WTC11 (cell line): Measurements from ENCODE around the gene PRM3. TPM values are rescaled to one million over a fixed set of nuclear protein-coding genes. Genes with fewer than 3 reads are reported as not detected.
A peak's percentile ranks its signal among the peaks of the same experiment; 100 is the strongest.

Experiments
- ATAC-seq: fragments of 200-7000 bp; cut with Tn5 transposase; 2 replicates; pipeline ENCODE4 v1.10.0; 2021; ENCODE audit warnings: mild to moderate bottlenecking, moderate library complexity
- CTCF ChIA-PET: fragments of 300-600 bp; sonication (Branson Sonifier 250); formaldehyde crosslinking; loops from one replicate; lab custom pipeline; 2021; ENCODE audit warnings: antibody characterized with exemption; lab: Charles Lee
- POLR2A ChIA-PET: fragments of 350-600 bp; sonication (Branson Sonifier 250); formaldehyde crosslinking; loops from one replicate; lab custom pipeline; 2021; ENCODE audit warnings: antibody characterized with exemption; lab: Charles Lee
- DNase-seq: peaks from one replicate; pipeline ENCODE4 v3.0.0; 2021; ENCODE audit warnings: low spot score
- H3K27ac Mint-ChIP-seq: 2 replicates; pipeline ENCODE4 v1.8.0; 2021; ENCODE audit warnings: mixed read lengths
- H3K27me3 Mint-ChIP-seq: 2 replicates; pipeline ENCODE4 v1.8.0; 2021; ENCODE audit warnings: low read depth, mild to moderate bottlenecking, moderate library complexity, mixed read lengths
- H3K36me3 Mint-ChIP-seq: 2 replicates; pipeline ENCODE4 v1.8.0; 2021; ENCODE audit warnings: mixed read lengths
- H3K4me1 Mint-ChIP-seq: 2 replicates; pipeline ENCODE4 v1.8.0; 2022; ENCODE audit warnings: mixed read lengths
- H3K4me3 Mint-ChIP-seq: 2 replicates; pipeline ENCODE4 v1.8.0; 2021; ENCODE audit warnings: mild to moderate bottlenecking, moderate library complexity, mixed read lengths
- H3K9me3 Mint-ChIP-seq: 2 replicates; pipeline ENCODE4 v1.8.0; 2021; ENCODE audit warnings: mixed read lengths
- AFF4 ChIP-seq: sonication (generic); formaldehyde crosslinking; IDR thresholded peaks from 2 replicates; pipeline ENCODE4 v1.8.1; 2023; ENCODE audit warnings: mild to moderate bottlenecking, missing genetic modification reagents, borderline replicate concordance
- AR ChIP-seq: fragments of 250-450 bp; sonication (Bioruptor Pico); IDR thresholded peaks from 2 replicates; pipeline ENCODE4 v1.9.0; 2021; ENCODE audit warnings: mild to moderate bottlenecking
- E2F5 ChIP-seq: sonication (generic); formaldehyde crosslinking; IDR thresholded peaks from 2 replicates; pipeline ENCODE4 v1.8.1; 2022; ENCODE audit warnings: mild to moderate bottlenecking, moderate library complexity, missing genetic modification reagents
- ELF4 ChIP-seq: sonication (generic); formaldehyde crosslinking; IDR thresholded peaks from 2 replicates; pipeline ENCODE4 v1.8.1; 2022; ENCODE audit warnings: low read depth, mild to moderate bottlenecking, moderate library complexity, missing genetic modification reagents
- FOXJ3 ChIP-seq: sonication (generic); formaldehyde crosslinking; IDR thresholded peaks from 2 replicates; pipeline ENCODE4 v1.9.0; 2021; ENCODE audit warnings: missing genetic modification reagents, mild to moderate bottlenecking, borderline replicate concordance
- FOXP4 ChIP-seq: sonication (generic); formaldehyde crosslinking; IDR thresholded peaks from 2 replicates; pipeline ENCODE4 v1.8.0; 2022; ENCODE audit warnings: mild to moderate bottlenecking, missing genetic modification reagents
- GTF2I ChIP-seq: fragments of 250-450 bp; sonication (Bioruptor Pico); conservative IDR thresholded peaks from 2 replicates; pipeline ENCODE4 v1.4.0; 2021; ENCODE audit warnings: mild to moderate bottlenecking
- MAX ChIP-seq: sonication (generic); formaldehyde crosslinking; IDR thresholded peaks from 2 replicates; pipeline ENCODE4 v1.8.0; 2022; ENCODE audit warnings: mild to moderate bottlenecking, missing genetic modification reagents
- MYBL2 ChIP-seq: sonication (generic); formaldehyde crosslinking; IDR thresholded peaks from 2 replicates; pipeline ENCODE4 v1.8.1; 2023; ENCODE audit warnings: mild to moderate bottlenecking, moderate library complexity, missing genetic modification reagents
- NR2C2 ChIP-seq: sonication (generic); formaldehyde crosslinking; IDR thresholded peaks from 2 replicates; pipeline ENCODE4 v1.8.0; 2022; ENCODE audit warnings: mild to moderate bottlenecking, missing genetic modification reagents
- PREB ChIP-seq: sonication (generic); formaldehyde crosslinking; IDR thresholded peaks from 2 replicates; pipeline ENCODE4 v1.8.1; 2022; ENCODE audit warnings: mild to moderate bottlenecking, missing genetic modification reagents, moderate library complexity, borderline replicate concordance
- STAT6 ChIP-seq: sonication (generic); formaldehyde crosslinking; conservative IDR thresholded peaks from 2 replicates; pipeline ENCODE4 v1.8.1; 2023; ENCODE audit warnings: mild to moderate bottlenecking, low read depth, missing genetic modification reagents, moderate library complexity
- ZNF281 ChIP-seq: sonication (generic); formaldehyde crosslinking; IDR thresholded peaks from 2 replicates; pipeline ENCODE4 v1.8.0; 2023; ENCODE audit warnings: mild to moderate bottlenecking, missing genetic modification reagents
- ZNF512 ChIP-seq: sonication (generic); formaldehyde crosslinking; IDR thresholded peaks from 2 replicates; pipeline ENCODE4 v1.8.1; 2022; ENCODE audit warnings: missing genetic modification reagents, borderline replicate concordance
- total RNA-seq: library from RNA; stranded (reverse); gene quantifications from 3 replicates; pipeline ENCODE4 v1.2.3, GENCODE V29; 2021

Gene PRM3
- total RNA-seq, 1 experiment from 2014 or later, result not detected

GRCh38 chr16:11283820-11284248, 10.4 kb upstream of the PRM3 start (continued):
- TF ChIP-seq FOXJ3 (no peak), NR2C2 (CRISPR knock-in tag) (no peak), ZNF512 (no peak), PREB (CRISPR knock-in tag) (no peak), STAT6 (CRISPR knock-in tag) (no peak)

- Mint-ChIP-seq H3K27me3 (no peaks in the 10 kb centered on the region; the same call in 1 of the 2 replicates), H3K36me3 (no peaks in the 10 kb centered on the region)
- no peak for DNase-seq
- TF ChIP-seq E2F5 (CRISPR knock-in tag) (no peak), AFF4 (CRISPR knock-in tag) (no peak), ELF4 (no peak), AR (no peak), ZNF281 (CRISPR knock-in tag) (no peak), MYBL2 (CRISPR knock-in tag) (no peak), FOXP4 (CRISPR knock-in tag) (no peak), MAX (no peak), GTF2I (CRISPR knock-in tag) (no peak)
- TF ChIP-seq, all 79 proteins: peak for 0
- Mint-ChIP-seq H3K4me3 (no peak within 1 kb of the TSS), H3K4me1 (peaks cover 13% of the 10 kb centered on the region), H3K27ac (no peak within 1 kb of the TSS), H3K9me3 (peaks cover 8% of the 10 kb centered on the region)
- ChIA-PET POLR2A (no interaction called here), CTCF (interaction anchor here (0.7 kb wide), 1 partner anchor 24 kb away, joined by 4 read pairs; no protein-coding TSS in a partner anchor)
- peak; percentile 78 for ATAC-seq
These were observed 7.4 kb upstream of the PRM3 start, which contains the start of gene PRM1 for GRCh38 chr16:11280616-11281522. Gene PRM1 (minus strand): TSS chr16:11281330. CDS start chr16:11281238, 92 bp downstream.
